Mesenchymal stem cell (in vitro differentiated cells and primary cell): ENCODE measurements around the gene MICALL1.
A peak's percentile ranks its signal among the peaks of the same experiment; 100 is the strongest.

Experiments used
- DNase-seq: peaks from one replicate; pipeline ENCODE4 v3.0.0-alpha.2; 2013
- H2AFZ ChIP-seq: one replicate; pipeline ENCODE4 v1.6.1; 2013; ENCODE audit warnings: low read depth, mild to moderate bottlenecking, control low read depth, inconsistent platforms, low read length, moderate library complexity
- H2AK5ac ChIP-seq: 2 replicates; pipeline ENCODE4 v1.6.1; 2013; ENCODE audit warnings: low read length, moderate library complexity, mild to moderate bottlenecking, inconsistent platforms; ENCODE audit not compliant: severe bottlenecking
- H2BK120ac ChIP-seq: one replicate; pipeline ENCODE4 v1.6.1; 2013; ENCODE audit warnings: low read depth, mild to moderate bottlenecking, inconsistent platforms, low read length, moderate library complexity
- H2BK12ac ChIP-seq, 2 experiments: one replicate each; pipeline ENCODE4 v1.6.1; 2013; ENCODE audit warnings: inconsistent platforms in 2 of 2, low read length in 2 of 2, mild to moderate bottlenecking in 2 of 2, moderate library complexity in 2 of 2, control low read depth in 1 of 2
- H2BK15ac ChIP-seq: one replicate; pipeline ENCODE4 v1.6.1; 2013; ENCODE audit warnings: mild to moderate bottlenecking, low read depth, inconsistent platforms; ENCODE audit not compliant: poor library complexity, severe bottlenecking
- H2BK5ac ChIP-seq: 2 replicates; pipeline ENCODE4 v1.6.1; 2013; ENCODE audit warnings: low read depth, mild to moderate bottlenecking, low read length, control low read depth, inconsistent platforms; ENCODE audit not compliant: poor library complexity, severe bottlenecking
- H3K14ac ChIP-seq, 2 experiments: one replicate each; pipeline ENCODE4 v1.6.1; 2013; ENCODE audit warnings: inconsistent platforms in 2 of 2, low read length in 2 of 2, control low read depth in 1 of 2, mild to moderate bottlenecking in 1 of 2, moderate library complexity in 1 of 2
- H3K18ac ChIP-seq, 2 experiments: one replicate each; pipeline ENCODE4 v1.6.1; 2013; ENCODE audit warnings: inconsistent platforms in 2 of 2, low read length in 2 of 2, control low read depth in 1 of 2, low read depth in 1 of 2, mild to moderate bottlenecking in 1 of 2
- H3K23ac ChIP-seq, 2 experiments: one replicate each; pipeline ENCODE4 v1.6.1; 2013; ENCODE audit warnings: inconsistent platforms in 2 of 2, low read length in 2 of 2, mild to moderate bottlenecking in 2 of 2, moderate library complexity in 2 of 2, control low read depth in 1 of 2
- H3K27ac ChIP-seq: 2 replicates; pipeline ENCODE4 v1.5.1; 2013; ENCODE audit warnings: mild to moderate bottlenecking, moderate library complexity, low read length, control low read depth, inconsistent platforms; ENCODE audit not compliant: poor library complexity, severe bottlenecking
- H3K27me3 ChIP-seq, 2 experiments: 2 replicates each; pipeline versions ENCODE4 v1.6.1 to v1.7.0; 2013; ENCODE audit warnings: low read length in 2 of 2, mild to moderate bottlenecking in 2 of 2, moderate library complexity in 2 of 2, control low read depth in 1 of 2, inconsistent platforms in 1 of 2; ENCODE audit not compliant: control insufficient read depth in 1 of 2, insufficient read depth in 1 of 2
- H3K36me3 ChIP-seq, 2 experiments: 2 replicates each; pipeline versions ENCODE4 v1.6.1 to v1.7.0; 2013; ENCODE audit warnings: low read length in 2 of 2, control low read depth in 1 of 2, inconsistent platforms in 1 of 2, low read depth in 1 of 2, mild to moderate bottlenecking in 1 of 2; ENCODE audit not compliant: insufficient read depth in 2 of 2, control insufficient read depth in 1 of 2
- H3K4ac ChIP-seq, 2 experiments: one replicate each; pipeline ENCODE4 v1.6.1; 2013; ENCODE audit warnings: inconsistent platforms in 2 of 2, low read length in 2 of 2, mild to moderate bottlenecking in 2 of 2, moderate library complexity in 2 of 2, control low read depth in 1 of 2, low read depth in 1 of 2
- H3K4me1 ChIP-seq: 2 replicates; pipeline ENCODE4 v1.6.1; 2013; ENCODE audit warnings: low read depth, low read length, control low read depth; ENCODE audit not compliant: control insufficient read depth, insufficient read depth
- H3K4me2 ChIP-seq: 2 replicates; pipeline ENCODE4 v1.6.1; 2013; ENCODE audit warnings: low read length, mild to moderate bottlenecking, inconsistent platforms; ENCODE audit not compliant: poor library complexity, severe bottlenecking
- H3K4me3 ChIP-seq, 2 experiments: 2 replicates each; pipeline versions ENCODE4 v1.5.1 to v1.7.0; 2013; ENCODE audit warnings: low read length in 2 of 2, mild to moderate bottlenecking in 2 of 2, control low read depth in 1 of 2, low read depth in 1 of 2; ENCODE audit not compliant: insufficient read depth in 1 of 2
- H3K79me1 ChIP-seq: replicated peaks from 2 replicates; pipeline ENCODE4 v1.6.1; 2013; ENCODE audit warnings: mild to moderate bottlenecking, control low read depth, low read length, inconsistent platforms; ENCODE audit not compliant: poor library complexity, severe bottlenecking
- H3K9ac ChIP-seq: 2 replicates; pipeline ENCODE4 v1.7.0; 2013; ENCODE audit warnings: mild to moderate bottlenecking, low read length, moderate library complexity
- H3K9me3 ChIP-seq: 2 replicates; pipeline ENCODE4 v1.7.0; 2013; ENCODE audit warnings: mild to moderate bottlenecking, low read length; ENCODE audit not compliant: control insufficient read depth
- H4K8ac ChIP-seq: one replicate; pipeline ENCODE4 v1.6.1; 2013; ENCODE audit warnings: inconsistent platforms, mild to moderate bottlenecking, low read length, moderate library complexity
- H4K91ac ChIP-seq: one replicate; pipeline ENCODE4 v1.6.1; 2013; ENCODE audit warnings: mild to moderate bottlenecking, low read length, inconsistent platforms
- WGBS: methylation state at CpG from one replicate; pipeline ENCODE4 v1.1.7; 2013; ENCODE audit warnings: mixed read lengths; 5-methylcytosine and 5-hydroxymethylcytosine counted together

Gene MICALL1

DNA sequence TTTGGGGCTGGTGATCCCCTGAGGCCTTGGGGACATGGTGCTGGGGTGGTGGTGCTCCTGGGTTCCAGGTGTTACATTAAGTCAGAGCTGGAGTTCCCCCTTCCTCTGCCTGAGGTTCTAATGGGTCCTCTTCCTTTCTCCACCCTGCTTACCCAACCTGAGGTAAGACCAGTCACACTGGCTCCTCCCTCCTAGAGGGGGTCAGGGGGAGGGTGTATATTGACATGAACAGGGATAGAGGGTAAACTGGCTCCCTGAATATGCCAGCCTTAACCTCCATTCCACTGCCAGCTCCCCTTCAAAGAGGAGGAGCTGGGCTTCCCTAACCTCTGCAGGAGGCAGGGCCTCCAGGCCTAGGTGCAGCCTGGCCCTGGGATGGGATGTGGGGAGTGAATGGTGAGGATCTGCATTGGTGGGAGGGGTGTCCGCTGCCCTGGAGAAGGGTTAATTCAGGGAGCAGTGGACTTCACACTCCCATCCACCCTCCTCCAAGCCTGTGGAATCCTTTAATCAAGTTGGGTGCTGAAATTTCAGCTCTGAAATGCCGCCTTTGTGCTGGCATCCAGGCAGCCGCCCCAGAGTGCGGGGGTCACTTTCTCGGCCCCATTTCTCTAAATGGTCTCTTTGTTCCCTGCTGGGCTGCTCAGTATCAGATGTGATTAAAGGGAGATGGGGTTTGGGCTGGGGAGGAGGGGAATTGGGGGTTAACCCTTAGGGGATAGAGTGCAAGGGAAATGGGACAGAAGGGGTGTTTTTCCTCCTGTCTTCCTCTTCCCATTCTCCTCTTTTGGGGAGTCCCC lies 62.6 kb downstream of the MICALL1 start:
- no peak overlapping the region for H3K4me2 ChIP-seq
- H3K23ac ChIP-seq = no peak overlapping the region
- H2AFZ ChIP-seq = no peak overlapping the region
- H3K4me3 ChIP-seq = no peak overlapping the region
- H3K36me3 ChIP-seq = peaks cover 51 to 52% of the 10 kb centered on the region in 2 experiments
- H3K9ac ChIP-seq = no peak overlapping the region
- no peak overlapping the region for H4K91ac ChIP-seq
- H2BK120ac ChIP-seq = no peak overlapping the region
- H3K4me1 ChIP-seq = peaks cover 18% of the 10 kb centered on the region
- H2BK5ac ChIP-seq = no peak overlapping the region
- H3K9me3 ChIP-seq = no peaks in the 10 kb centered on the region
- no peaks in the 10 kb centered on the region for H3K27me3 ChIP-seq
- H3K4ac ChIP-seq = no peak overlapping the region
- 94% methylated on average over 4 of the region's 5 CpGs for WGBS
- DNase-seq = no peak
- H3K27ac ChIP-seq = no peak overlapping the region
- H2AK5ac ChIP-seq = no peak overlapping the region
- H3K79me1 ChIP-seq = peaks cover 13% of the 10 kb centered on the region
- no peak overlapping the region for H2BK15ac ChIP-seq
- no peak overlapping the region for H2BK12ac ChIP-seq
- H4K8ac ChIP-seq = no peak overlapping the region
- no peak overlapping the region for H3K18ac ChIP-seq
- H3K14ac ChIP-seq = no peak overlapping the region

DNA sequence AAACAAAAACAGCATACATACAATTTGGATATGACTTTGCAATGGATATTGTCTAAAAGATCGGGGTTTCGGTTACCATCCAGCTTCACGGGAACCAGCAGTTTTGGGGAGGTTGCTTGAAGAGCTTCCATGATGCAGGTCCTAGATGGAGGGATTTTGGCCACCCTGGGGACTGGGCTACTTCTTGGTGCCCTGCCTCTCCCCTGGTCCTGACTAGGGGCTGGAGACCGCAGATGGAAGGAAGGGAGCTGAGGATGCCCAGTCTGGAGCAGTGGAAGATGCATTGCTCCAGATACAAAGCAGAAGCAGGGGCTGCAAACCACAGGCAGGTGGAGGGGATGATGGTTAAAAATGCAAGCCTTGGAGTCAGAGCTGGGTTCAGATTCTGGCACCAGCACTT lies 64.8 kb downstream of the MICALL1 start:
- peaks cover 45 to 49% of the 10 kb centered on the region in 2 experiments for H3K36me3 ChIP-seq
- H3K9me3 ChIP-seq = no peaks in the 10 kb centered on the region
- H3K4ac ChIP-seq = no peak overlapping the region
- no peak overlapping the region for H2BK120ac ChIP-seq
- H3K14ac ChIP-seq = no peak overlapping the region
- H3K18ac ChIP-seq = no peak overlapping the region
- H2BK15ac ChIP-seq = no peak overlapping the region
- DNase-seq = no peak
- H3K79me1 ChIP-seq = peaks cover 13% of the 10 kb centered on the region
- no peak overlapping the region for H3K23ac ChIP-seq
- no peak overlapping the region for H2BK5ac ChIP-seq
- no peak overlapping the region for H4K91ac ChIP-seq
- H2AFZ ChIP-seq = no peak overlapping the region
- peaks cover 16% of the 10 kb centered on the region for H3K4me1 ChIP-seq
- H2AK5ac ChIP-seq = no peak overlapping the region
- no peak overlapping the region for H4K8ac ChIP-seq
- H3K4me3 ChIP-seq = no peak overlapping the region
- no peak overlapping the region for H3K27ac ChIP-seq
- 95% methylated on average over 4 of the region's 4 CpGs for WGBS
- H2BK12ac ChIP-seq = no peak overlapping the region
- H3K27me3 ChIP-seq = no peaks in the 10 kb centered on the region
- H3K9ac ChIP-seq = no peak overlapping the region
- no peak overlapping the region for H3K4me2 ChIP-seq

DNA sequence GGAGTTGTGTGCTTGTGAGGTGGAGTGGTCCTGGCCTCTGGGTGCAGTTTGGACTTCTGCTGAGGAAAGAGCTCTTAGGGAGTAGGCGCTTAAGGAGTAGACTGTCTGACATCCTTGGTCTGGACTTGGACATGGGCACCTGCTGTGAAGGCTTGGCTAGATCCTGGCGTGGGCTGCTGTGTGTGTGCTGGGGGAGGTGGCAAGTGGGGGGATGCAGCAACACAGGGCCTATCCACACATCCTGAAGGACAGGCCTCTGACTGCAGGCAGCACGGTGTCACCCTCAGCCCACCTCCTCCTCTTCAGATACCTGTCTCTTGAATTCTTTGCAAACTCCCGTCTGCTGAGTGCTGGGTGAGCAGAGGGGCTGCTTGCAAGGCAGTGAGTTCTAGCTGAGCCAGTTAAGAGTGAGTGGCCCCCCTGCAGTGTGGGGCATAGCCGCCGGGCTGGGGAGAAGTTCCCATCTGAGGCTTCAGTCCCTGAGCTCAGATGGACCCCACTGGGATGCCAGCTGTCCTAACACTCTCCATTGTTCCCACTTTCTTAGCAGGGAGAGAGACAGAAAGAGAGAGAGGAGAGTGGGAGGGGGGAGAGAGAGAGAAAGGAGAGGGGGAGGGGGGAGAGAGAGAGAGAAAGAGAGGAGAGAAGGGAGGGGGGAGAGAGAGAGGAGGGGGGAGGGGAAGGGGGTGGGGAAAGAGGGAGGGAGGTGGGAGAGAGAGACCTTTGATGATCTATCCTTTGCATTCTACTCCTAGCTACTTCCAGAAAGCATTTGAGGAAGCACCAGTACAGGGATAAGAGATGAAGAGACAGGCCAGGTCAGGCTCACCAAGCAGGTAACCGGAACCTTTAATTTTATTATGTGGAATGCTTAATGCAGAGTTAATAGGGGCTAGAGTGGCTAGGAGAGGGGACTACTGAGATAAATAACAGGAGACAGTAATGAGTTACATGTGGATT lies 65.7 kb downstream of the MICALL1 start:
- Histone ChIP-seq H3K4ac (no peak overlapping the region), H3K9ac (no peak overlapping the region)
- WGBS = 85% methylated on average over 4 of the region's 7 CpGs

DNA sequence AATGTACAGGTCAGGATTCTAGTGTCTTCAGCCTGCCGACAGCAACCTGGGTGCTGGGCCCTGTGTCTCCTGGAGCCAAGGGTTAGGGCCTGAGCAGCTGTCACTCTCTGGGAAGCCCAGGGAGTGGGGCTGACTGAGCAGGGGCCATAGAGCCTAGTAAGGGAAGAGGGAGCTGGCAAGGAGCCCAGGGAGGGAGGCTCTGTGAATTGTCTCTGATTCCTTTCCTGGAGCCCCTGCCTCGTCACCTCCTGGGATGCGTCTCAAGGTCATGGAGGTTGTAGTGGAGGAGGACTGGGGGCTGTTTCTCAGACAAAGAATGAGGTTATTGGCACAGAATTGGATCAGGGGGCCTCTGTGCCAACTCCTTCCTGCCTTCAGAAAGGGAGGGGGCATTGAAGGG lies 66.4 kb downstream of the MICALL1 start:
- H3K9ac ChIP-seq = no peak overlapping the region
- no peak overlapping the region for H3K4me3 ChIP-seq
- peaks cover 36 to 42% of the 10 kb centered on the region in 2 experiments for H3K36me3 ChIP-seq
- no peak overlapping the region for H3K18ac ChIP-seq
- peaks cover 6% of the 10 kb centered on the region for H3K79me1 ChIP-seq
- H4K8ac ChIP-seq = no peak overlapping the region
- no peaks in the 10 kb centered on the region for H3K27me3 ChIP-seq
- no peak overlapping the region for H3K27ac ChIP-seq
- peaks cover 7% of the 10 kb centered on the region for H3K4me1 ChIP-seq
- no peak overlapping the region for H3K4me2 ChIP-seq
- no peak overlapping the region for H4K91ac ChIP-seq
- no peak overlapping the region for H3K4ac ChIP-seq
- DNase-seq = no peak
- no peak overlapping the region for H2BK15ac ChIP-seq
- H2AFZ ChIP-seq = no peak overlapping the region
- WGBS = 78% methylated on average over 2 of the region's 3 CpGs
- H3K9me3 ChIP-seq = no peaks in the 10 kb centered on the region
- no peak overlapping the region for H2AK5ac ChIP-seq
- H2BK120ac ChIP-seq = no peak overlapping the region
- no peak overlapping the region for H2BK12ac ChIP-seq
- H3K14ac ChIP-seq = no peak overlapping the region
- no peak overlapping the region for H3K23ac ChIP-seq
- H2BK5ac ChIP-seq = no peak overlapping the region

More for the DNA sequence above, 65.7 kb downstream of the MICALL1 start:
- no peak overlapping the region for H3K4me3 ChIP-seq
- H3K9me3 ChIP-seq = no peaks in the 10 kb centered on the region
- H4K91ac ChIP-seq = no peak overlapping the region
- DNase-seq = no peak
- peak overlapping the region in 1 of 2 experiments; percentile 9 for H3K23ac ChIP-seq
- H3K18ac ChIP-seq = no peak overlapping the region
- H4K8ac ChIP-seq = no peak overlapping the region
- peaks cover 44 to 48% of the 10 kb centered on the region in 2 experiments for H3K36me3 ChIP-seq
- no peak overlapping the region for H2AK5ac ChIP-seq
- H2BK12ac ChIP-seq = no peak overlapping the region
- H2BK5ac ChIP-seq = no peak overlapping the region
- H3K14ac ChIP-seq = peak overlapping the region in 1 of 2 experiments; percentile 7
- H3K79me1 ChIP-seq = peaks cover 9% of the 10 kb centered on the region
- H3K27ac ChIP-seq = no peak overlapping the region
- H2AFZ ChIP-seq = no peak overlapping the region
- H2BK120ac ChIP-seq = no peak overlapping the region
- H3K27me3 ChIP-seq = no peaks in the 10 kb centered on the region
- no peak overlapping the region for H3K4me2 ChIP-seq
- peaks cover 9% of the 10 kb centered on the region for H3K4me1 ChIP-seq
- H2BK15ac ChIP-seq = no peak overlapping the region
